Pulmonary artery endothelial cell (primary cell): Measurements from ENCODE around the gene NLN. TPM values are rescaled to one million over a fixed set of nuclear protein-coding genes. Genes with fewer than 3 reads are reported as not detected.
"Not testable (repeated sequence)": the region's sequence is repeated elsewhere in the genome, so short reads cannot be mapped to it uniquely, and the experiment has no call there.

Experiments used
- DNase-seq: peaks from one replicate; pipeline ENCODE4 v3.0.0-alpha.2; 2011; ENCODE audit warnings: low read depth, low spot score
- total RNA-seq: library from RNA; depleted of rRNA; stranded (reverse); fragments of >200 nt; gene quantifications from 2 replicates; pipeline ENCODE4 v1.2.3, GENCODE V29; 2014

Gene NLN
- total RNA-seq, result 46.0 and 73.0 TPM in 2 replicates

DNA sequence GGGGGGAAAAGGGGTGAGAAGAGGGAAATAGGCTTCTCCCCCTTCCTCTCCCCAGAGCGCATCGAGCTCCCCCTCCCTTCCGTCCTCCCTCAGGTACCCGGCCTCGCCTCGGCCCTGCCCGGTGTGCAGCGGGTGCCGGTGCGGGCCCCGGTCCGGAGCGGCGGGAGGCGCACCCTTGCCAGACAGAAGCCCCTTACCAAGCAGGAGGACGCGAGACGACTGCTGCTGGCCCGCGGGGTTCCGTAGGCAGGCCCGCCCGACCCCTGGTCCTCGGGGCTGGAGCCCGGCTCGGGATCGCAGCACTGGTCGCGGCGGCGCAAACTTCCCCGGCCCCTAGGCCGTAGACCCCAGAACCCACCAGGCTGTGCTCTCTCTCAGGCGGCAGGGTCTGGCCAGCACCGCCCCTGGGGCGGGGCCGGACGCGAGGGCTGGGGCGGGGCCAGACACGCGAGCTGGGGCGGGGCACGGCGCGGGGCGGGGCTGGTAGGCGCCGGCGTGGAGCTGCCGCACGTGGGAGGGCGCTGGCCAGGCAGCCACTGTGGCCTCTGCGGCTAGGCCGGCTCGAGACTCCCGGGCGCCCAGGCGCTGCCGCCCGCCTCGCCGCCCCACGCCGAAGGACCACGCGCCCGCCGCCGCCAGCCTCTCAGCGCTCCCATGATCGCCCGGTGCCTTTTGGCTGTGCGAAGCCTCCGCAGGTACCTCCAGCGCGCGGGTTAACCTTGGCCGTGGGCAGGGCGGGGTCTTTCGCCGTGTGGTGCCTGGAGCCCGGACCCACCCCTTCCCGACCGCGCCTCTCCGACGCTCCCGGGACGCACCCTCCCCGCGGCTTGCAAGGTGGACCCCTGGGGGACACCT is at the start of gene NLN, which contains the start of gene SGTB:
Gene NLN, plus strand, starts transcription at position 486 of the 855 bp plus-strand sequence. Its CDS starts 169 bp downstream, at position 655.
Gene SGTB, minus strand, starts transcription at position 390 of the 855 bp plus-strand sequence. CDS start 1,302 bp downstream, outside the sequence.
- peak; percentile 22 for DNase-seq

DNA sequence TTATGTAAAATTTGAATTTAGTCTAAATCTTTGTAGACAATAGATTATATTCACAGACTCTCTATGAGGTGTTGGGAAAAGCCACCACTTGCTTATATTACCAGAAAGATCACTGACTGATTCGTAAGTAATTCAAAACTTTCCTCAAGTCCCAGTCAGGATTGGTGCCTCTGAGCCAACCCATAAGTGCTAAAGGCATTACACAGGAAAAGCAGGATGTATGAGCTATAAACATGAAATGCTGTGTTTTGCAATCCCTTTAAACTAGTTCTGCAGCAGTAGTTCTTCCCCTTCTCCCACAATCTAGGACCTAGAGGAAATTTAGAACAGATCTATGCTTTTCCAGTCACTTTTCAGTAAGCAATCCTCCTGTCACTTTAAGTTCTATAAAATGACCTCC is 49.2 kb upstream of the NLN start:
- DNase-seq, result no peak

DNA sequence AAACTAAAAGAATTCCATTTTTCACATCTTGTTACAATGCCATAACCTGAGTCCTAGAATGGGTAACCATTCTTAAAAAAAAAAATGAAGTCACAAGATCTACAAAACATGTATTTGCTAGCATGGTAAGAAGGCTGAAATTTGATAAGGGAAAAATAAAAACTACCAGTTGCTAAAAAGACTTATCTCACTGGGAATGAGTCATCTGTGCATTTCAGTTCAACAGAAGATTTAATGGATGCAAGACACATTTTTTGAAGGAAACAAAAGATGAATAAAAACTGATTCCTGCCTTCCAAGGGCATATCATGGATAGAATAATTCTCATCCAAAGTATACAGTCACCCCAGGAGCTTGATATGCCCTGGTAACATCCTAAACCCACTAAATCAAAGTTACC is 47.3 kb upstream of the NLN start:
- no peak for DNase-seq

- DNase-seq, result not testable (repeated sequence)
Measured at GRCh38 chr5:65676056-65676455, 45.9 kb upstream of the NLN start.

DNA sequence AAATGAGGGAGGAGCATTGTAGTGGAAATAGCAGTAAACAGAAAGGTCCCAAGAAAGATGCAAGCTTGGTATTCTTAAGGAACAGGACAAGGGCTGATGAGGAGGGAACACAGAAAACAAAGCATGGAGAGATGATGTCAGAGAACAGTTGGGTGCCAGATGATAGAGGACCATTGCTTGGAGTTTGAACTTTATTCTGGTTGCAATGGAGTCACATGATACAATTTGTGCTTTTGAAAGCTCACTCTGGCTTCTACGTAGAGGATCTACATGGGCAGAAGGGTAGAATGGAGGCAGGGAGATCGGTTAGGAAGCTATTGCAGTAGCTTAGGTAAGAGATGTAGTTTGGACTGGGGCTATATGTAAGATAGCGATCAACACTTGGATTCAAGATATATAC is 39.9 kb upstream of the NLN start:
- no peak for DNase-seq

DNA sequence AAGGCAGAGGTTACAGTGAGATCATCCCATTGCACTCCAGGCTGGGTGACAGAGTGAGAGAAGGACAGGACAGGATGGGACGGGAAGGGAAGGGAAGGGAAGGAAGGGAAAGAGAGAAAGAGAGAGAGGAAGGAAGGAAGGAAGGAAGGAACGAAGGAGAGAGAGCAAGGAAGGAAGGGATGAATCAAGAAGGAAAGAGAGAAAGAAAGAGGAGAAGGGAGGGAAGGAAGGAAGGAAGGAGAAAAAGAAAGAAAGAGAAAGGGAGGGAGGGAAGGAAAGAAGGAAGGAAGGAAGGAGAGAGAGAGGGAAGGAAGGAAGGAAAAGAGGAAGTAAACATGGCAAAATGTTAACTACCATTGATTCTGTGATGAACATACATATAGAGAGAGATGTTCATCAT is 28.9 kb upstream of the NLN start:
- DNase-seq, result no peak

DNA sequence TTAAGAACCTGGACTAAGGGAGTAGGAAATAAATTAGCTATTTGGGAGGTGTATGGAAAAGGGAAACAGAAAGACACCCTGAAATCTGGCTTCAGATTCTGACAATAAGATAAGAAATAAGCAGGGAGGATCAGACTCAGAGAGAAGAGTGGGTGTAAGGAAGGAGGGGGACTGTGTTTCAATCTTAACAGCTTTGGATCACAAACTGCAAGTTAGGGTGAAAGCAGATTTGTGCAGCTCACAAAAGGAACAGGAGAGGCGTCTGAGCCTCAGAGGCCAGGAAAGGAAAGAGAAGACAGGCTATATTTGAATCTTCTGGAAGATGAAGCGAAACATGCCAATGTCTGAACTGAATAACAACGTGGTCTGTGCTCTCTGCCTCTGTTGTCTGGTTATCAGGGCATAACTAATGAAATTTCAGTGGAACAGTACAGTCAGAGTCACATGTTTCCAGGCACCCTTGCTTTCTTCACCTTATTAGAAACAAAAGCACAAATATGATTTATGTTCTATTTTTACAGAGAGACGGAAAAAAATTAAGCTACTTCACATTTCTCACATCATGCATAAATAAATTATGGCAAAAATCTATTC is 26.7 kb upstream of the NLN start:
- DNase-seq, result no peak

DNA sequence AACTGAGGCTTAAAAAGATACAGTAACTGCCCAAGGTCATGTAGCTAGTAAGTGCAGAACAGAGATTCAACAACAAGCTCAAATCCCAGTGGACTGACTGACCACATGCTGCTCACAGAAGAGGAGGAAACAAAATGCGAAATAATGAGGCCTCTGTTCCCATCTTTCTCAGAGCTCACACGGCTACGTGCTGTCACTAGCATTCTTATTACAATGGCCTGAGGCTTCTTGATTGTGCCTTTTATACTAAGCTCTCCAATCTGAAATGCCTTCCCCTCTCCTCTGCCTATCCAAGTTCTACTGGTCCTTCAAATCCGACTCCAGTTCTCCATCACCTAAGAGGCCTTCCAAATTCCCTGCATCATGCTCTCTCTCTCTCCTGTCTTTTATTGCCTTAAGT is 26.1 kb upstream of the NLN start:
- no peak for DNase-seq

GRCh38 chr5:65696892-65697291 is 25.1 kb upstream of the NLN start:
- no peak for DNase-seq

GRCh38 chr5:65699338-65699737 is 22.7 kb upstream of the NLN start:
- DNase-seq, result no peak

DNA sequence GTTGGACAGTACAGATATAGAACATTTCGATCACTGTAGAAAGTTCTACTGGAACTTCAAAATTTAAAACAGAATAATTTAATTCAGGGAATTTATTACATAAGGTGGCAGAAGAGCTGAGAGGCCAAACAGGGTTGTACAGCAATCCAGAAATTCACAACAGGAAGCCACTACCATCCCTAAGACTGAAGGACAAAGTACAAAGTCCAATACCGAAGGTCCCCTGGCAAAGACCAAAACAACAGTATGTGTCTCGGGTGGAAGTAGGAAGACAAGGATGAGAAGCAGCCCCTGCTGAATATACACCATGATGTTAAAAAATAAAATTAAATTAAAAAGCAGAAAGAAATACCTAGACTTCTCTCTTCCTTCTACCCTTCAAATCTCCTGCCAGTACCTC is 20.0 kb upstream of the NLN start:
- DNase-seq, result no peak

DNA sequence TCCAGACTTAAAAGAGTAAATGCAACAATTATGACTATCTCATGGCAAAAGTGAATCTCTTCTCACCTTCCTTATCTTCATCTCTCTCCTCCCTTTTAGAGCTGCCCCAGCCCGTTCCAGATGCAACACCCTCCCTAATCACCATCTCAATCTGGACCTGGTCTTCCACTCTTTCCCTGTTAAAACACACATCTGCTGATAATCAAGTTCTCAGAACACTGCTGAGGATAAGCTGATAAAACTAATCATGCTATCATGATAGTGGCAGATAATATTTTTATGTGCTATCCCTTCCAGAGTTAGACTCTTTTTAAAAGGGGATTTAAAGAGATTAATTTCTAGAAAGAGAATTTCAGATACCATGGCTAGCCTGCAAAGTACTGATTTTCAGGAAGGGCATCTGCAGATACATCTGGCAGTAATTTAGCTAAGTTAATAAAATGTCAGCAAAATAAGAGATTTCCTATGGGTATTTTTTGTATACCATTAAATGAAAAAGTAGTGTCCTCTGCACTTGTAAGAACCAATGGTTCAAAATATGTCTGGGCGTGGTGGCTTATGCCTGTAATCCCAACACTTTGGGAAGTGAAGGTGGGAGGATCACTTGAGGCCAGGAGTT is 17.3 kb upstream of the NLN start:
- no peak for DNase-seq

DNA sequence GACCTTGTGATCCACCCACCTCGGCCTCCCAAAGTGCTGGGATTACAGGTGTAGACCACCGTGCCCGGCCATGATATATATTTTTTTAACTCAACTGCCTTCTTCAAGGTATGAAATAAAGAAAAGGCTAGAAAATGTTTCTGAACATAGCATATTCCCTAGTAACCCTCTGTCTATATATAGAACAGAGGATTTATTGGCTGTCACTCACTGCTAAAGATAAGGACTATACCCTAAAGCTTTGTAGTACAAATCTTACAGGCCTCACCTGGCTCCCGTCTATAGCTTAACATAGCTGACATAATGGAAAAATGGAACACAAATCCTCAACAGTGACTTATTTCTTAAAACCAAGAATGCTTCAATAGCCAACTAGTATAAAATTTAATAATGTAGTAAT is 14.3 kb upstream of the NLN start:
- no peak for DNase-seq

DNA sequence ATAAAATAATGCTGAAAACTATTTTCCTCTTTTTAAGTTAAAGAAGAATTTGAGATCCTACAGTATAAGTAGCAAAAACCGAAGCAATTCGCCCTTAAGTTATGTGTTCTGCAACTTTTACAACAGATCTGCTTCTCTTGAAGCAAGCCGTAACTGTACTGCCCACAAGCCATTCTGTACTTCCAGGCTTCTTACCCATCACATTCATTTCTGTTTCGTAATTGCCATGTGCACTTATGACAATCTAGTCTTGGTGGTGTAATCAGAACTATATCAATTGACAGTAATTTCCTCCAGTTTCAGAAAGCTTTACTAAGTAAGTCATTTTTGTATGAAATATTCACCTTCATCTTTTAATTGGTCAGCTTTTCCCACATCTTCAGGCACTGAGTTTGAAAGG is 13.9 kb upstream of the NLN start:
- DNase-seq, result no peak

DNA sequence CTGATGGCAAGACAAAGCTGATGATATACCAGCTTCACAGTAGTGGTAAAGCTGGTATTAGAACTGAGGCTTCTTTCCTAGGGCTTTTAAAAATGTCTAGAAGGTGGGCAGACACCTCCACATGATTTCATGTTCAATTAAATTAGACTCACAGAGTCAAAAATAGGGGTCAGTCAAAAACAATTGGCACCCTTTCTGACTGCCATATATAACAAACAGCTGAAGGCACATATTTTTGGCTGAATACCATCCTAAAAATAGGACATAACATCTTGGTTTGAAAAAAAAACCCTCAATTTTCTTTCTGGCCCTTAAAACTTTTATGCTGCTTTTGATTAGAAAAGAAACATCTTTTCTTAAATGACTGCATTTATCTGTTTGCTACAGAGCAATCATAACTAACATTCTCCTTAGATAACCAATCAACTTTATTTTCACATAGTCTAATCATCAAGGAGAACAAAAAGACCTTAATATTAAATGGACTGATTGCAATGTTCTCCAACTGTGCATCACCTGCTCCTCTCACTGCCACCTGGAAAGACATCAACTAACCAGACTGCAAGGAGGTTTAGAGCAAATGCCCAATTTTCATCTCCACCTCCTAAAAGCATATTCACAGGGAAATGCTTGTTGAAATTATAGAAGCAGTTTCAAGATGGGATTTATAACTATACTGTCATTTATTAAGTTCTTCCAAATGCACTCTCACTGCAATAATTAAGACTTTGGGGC is 3.3 kb upstream of the NLN start:
- DNase-seq, result no peak

- no peak for DNase-seq
Measured at GRCh38 chr5:65721050-65721719, 820 bp upstream of the NLN start.

DNA sequence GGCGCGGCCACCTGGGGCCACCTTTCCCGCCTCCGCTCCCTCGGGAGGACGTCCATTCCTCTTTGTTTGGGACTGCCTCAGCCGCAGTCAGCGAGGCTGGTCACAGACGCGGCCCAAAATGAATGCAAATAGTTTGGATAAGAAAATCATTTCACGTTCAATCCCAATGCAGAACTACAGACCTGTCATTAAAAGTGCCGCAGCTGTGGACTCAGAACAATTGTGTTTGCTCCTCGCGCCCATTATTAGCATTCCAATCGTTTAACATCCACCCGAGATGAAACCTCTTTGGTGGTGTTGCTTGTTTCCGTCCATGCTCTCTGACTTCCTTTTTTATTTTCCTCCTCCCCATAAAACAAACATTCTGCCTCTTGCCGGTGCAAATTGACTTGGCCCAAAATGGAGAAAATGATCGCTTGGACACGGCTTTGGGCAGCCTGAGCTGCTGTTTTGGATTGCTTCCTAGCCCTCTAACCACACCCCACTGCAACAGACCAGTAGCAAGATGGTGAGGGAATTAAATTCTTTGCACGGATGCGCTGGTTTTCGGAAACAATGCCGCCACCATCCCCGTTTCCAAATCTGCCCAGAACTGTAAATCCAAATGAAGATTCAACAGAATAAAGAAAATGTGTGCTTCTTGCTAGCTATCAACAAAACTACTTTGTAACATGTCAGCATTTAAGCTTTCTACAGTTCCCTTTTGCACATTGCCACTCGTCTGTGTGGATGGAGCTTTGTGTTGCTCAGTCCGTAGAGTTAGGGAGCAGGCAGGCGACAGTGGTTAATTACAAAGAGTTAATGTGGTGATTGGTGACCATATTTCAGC is 784 bp downstream of the NLN start:
- no peak for DNase-seq

DNA sequence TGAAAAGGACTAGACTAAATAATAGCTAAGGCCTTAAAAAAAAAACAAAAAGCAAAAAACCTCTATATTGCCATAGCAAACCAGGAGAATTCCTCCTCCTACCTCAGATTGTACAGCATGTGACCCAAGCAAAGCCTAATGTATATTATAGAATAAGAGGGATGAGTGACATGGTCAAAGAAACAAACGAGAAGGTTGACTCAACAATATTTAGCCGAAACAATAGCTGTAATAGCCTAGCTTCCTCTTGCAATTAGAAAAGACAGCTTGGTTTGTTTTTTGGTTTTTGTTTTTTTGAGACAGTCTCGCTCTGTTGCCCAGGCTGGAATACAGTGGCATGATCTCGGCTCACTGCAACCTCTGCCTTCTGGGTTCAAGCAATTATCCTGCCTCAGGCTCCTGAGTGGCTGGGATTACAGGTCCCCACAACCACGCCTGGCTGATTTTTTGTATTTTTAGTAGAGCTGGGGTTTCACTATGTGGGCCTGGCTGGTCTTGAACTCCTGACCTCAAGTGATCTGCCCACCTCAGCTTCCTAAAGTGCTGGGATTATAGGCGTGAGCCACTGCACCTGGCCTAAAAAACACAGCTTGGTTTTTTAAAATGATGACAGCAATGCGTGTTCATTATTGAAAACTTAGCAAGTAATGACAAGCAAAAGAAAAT is 5.6 kb downstream of the NLN start:
- no peak for DNase-seq

- no peak for DNase-seq
Measured at GRCh38 chr5:65728218-65728617, 6.2 kb downstream of the NLN start.

GRCh38 chr5:65730910-65731309 is 8.9 kb downstream of the NLN start:
- no peak for DNase-seq
